Measurements from ENCODE around the gene GJD4. TPM values are rescaled to one million over a fixed set of nuclear protein-coding genes. Genes with fewer than 3 reads are reported as not detected.

GJD4 gene
- polyA plus RNA-seq, 3 donors: not detected

- Histone ChIP-seq H3K9me3 (replicated peaks in 1 of 2; ENCODE audit: control insufficient read depth in 1 of 2, insufficient read depth in 1 of 2, low read length in 2 of 2) (peaks cover 0 to 3% of the 10 kb centered on the region in 2 donors), H3K27me3 (ENCODE audit: control insufficient read depth in 2 of 2, insufficient read depth in 2 of 2, low read length in 2 of 2) (peaks cover 0 to under 1% of the 10 kb centered on the region in 2 donors), H3K36me3 (replicated peaks in 1 of 2; ENCODE audit: control insufficient read depth in 1 of 2, insufficient read depth in 2 of 2, low read length in 2 of 2) (no peaks in the 10 kb centered on the region), H3K4me1 (ENCODE audit: control insufficient read depth in 1 of 2, insufficient read depth in 2 of 2, low read length in 2 of 2) (no peaks in the 10 kb centered on the region), H3K4me3 (replicated peaks in 1 of 3; ENCODE audit: low read depth in 2 of 3, low read length in 3 of 3) (no peak overlapping the region), H3K9ac (ENCODE audit: insufficient read depth, low read length, poor library complexity, severe bottlenecking) (no peak overlapping the region), H4K20me1 (ENCODE audit: insufficient read depth, low read length) (no peaks in the 10 kb centered on the region), H3K27ac (ENCODE audit: low read depth in 1 of 2, low read length in 2 of 2) (no peak overlapping the region), H3K4me2 (replicated peaks; ENCODE audit: extremely low read depth, low read length, poor library complexity, severe bottlenecking) (no peak overlapping the region), H2AFZ (ENCODE audit: insufficient read depth, low read depth, low read length, poor library complexity, severe bottlenecking) (no peak overlapping the region), H3K79me2 (ENCODE audit: insufficient read depth, low read length) (no peaks in the 10 kb centered on the region)
- Mint-ChIP-seq H3K9me3 (peaks cover 2 to 8% (median 5%) of the 10 kb centered on the region in 7 donors), H3K4me3 (no peak overlapping the region), H3K27me3 (ENCODE audit: low read depth in 3 of 3) (peaks cover 6 to 13% (median 7%) of the 10 kb centered on the region in 3 donors), H3K27ac (no peak overlapping the region), H3K4me1 (no peaks in the 10 kb centered on the region), H3K36me3 (no peaks in the 10 kb centered on the region)
- no CpG with 5 or more reads among the region's 3 CpGs for WGBS (ENCODE audit: insufficient coverage)
- DNase-seq: no peak
- no peak for TF ChIP-seq CTCF (IDR thresholded peaks at IDR 0.05)
- intact Hi-C loops (cut with micrococcal nuclease): no loop called here
Observed at GRCh38 chr10:35650894-35651293, 45.8 kb downstream of the GJD4 start.

GRCh38 chr10:35652824-35653223 lies 47.7 kb downstream of the GJD4 start:
- H3K36me3 ChIP-seq (replicated peaks in 1 of 2; ENCODE audit: control insufficient read depth in 1 of 2, insufficient read depth in 2 of 2, low read length in 2 of 2): no peaks in the 10 kb centered on the region
- no peak overlapping the region for H3K27ac Mint-ChIP-seq
- no peaks in the 10 kb centered on the region for H3K9me3 ChIP-seq (replicated peaks in 1 of 2; ENCODE audit: control insufficient read depth in 1 of 2, insufficient read depth in 1 of 2, low read length in 2 of 2)
- no peaks in the 10 kb centered on the region for H4K20me1 ChIP-seq (ENCODE audit: insufficient read depth, low read length)
- peaks cover 0 to 5% (median 2%) of the 10 kb centered on the region in 7 donors for H3K9me3 Mint-ChIP-seq
- no peak overlapping the region for H3K9ac ChIP-seq (ENCODE audit: insufficient read depth, low read length, poor library complexity, severe bottlenecking)
- peaks cover 0 to 12% (median 2%) of the 10 kb centered on the region in 3 donors for H3K27me3 Mint-ChIP-seq (ENCODE audit: low read depth in 3 of 3)
- TF ChIP-seq CTCF (IDR thresholded peaks at IDR 0.05): no peak
- H3K4me2 ChIP-seq (replicated peaks; ENCODE audit: extremely low read depth, low read length, poor library complexity, severe bottlenecking): no peak overlapping the region
- H3K79me2 ChIP-seq (ENCODE audit: insufficient read depth, low read length): no peaks in the 10 kb centered on the region
- no peaks in the 10 kb centered on the region for H3K36me3 Mint-ChIP-seq
- WGBS (ENCODE audit: insufficient coverage): 100% methylated on average over 1 of the region's 2 CpGs
- H3K27ac ChIP-seq (ENCODE audit: low read depth in 1 of 2, low read length in 2 of 2): no peak overlapping the region
- no peaks in the 10 kb centered on the region for H3K4me1 ChIP-seq (ENCODE audit: control insufficient read depth in 1 of 2, insufficient read depth in 2 of 2, low read length in 2 of 2)
- H3K27me3 ChIP-seq (ENCODE audit: control insufficient read depth in 2 of 2, insufficient read depth in 2 of 2, low read length in 2 of 2): no peaks in the 10 kb centered on the region
- no peak for DNase-seq
- H3K4me3 Mint-ChIP-seq: no peak overlapping the region
- no peaks in the 10 kb centered on the region for H3K4me1 Mint-ChIP-seq
- intact Hi-C loops (cut with micrococcal nuclease): no loop called here
- H2AFZ ChIP-seq (ENCODE audit: insufficient read depth, low read depth, low read length, poor library complexity, severe bottlenecking): no peak overlapping the region
- H3K4me3 ChIP-seq (replicated peaks in 1 of 3; ENCODE audit: low read depth in 2 of 3, low read length in 3 of 3): no peak overlapping the region

Data from CD14-positive monocyte (primary cell).